NB4 (cell line): Measurements from ENCODE around the gene VDR.

Experiments used
- MYC ChIP-seq: IDR thresholded peaks from 2 replicates; pipeline ENCODE4 v1.6.1; 2011; ENCODE audit warnings: low read depth, low read length
- POLR2A ChIP-seq: IDR thresholded peaks from 2 replicates; pipeline ENCODE4 v1.6.1; 2011; ENCODE audit warnings: mild to moderate bottlenecking; ENCODE audit not compliant: insufficient read length; ENCODE audit errors: extremely low read depth
- TF ChIP-seq, protein P1 (sequence below): IDR thresholded peaks from one replicate; pipeline ENCODE4 v1.5.1; 2012; ENCODE audit warnings: low read depth, low read length
- TF ChIP-seq, protein P2 (sequence below): IDR thresholded peaks from 2 replicates; pipeline ENCODE4 v1.6.1; 2011; ENCODE audit warnings: low read depth, low read length

DNA sequence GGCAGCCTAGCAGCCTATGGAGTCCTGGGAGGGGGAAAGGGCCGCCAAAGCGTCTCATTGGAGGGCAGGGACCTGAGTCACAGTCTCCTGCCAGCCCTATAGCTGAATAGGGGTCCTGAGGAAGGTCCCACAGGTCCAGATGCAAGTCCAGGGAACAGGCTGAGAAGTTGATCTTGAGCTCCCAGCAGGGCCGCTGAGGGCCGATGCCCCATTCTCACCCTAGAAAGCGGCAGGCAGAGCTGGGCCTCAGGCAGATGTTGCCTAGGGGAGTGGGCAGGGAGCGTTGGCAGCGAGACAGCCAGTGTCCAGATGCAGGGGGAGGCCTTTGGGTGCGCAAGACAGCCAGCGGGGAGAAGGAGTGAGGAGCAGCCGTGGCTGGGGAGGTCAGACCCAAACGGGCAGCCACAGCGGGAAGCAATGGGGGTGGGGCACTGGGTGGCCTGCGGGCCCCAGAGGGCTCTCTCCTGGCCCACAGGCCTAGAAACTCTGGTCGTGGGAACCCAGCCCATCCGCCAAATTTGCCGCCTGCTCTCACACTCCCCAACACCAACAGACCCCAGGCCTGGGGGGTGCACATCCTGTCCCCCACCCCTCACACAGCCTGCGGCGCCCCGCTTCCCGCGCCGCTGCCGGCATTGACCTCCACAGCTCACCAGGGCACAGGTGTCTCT, 86.2 kb downstream of the VDR start:
- TF ChIP-seq, protein P1, sequence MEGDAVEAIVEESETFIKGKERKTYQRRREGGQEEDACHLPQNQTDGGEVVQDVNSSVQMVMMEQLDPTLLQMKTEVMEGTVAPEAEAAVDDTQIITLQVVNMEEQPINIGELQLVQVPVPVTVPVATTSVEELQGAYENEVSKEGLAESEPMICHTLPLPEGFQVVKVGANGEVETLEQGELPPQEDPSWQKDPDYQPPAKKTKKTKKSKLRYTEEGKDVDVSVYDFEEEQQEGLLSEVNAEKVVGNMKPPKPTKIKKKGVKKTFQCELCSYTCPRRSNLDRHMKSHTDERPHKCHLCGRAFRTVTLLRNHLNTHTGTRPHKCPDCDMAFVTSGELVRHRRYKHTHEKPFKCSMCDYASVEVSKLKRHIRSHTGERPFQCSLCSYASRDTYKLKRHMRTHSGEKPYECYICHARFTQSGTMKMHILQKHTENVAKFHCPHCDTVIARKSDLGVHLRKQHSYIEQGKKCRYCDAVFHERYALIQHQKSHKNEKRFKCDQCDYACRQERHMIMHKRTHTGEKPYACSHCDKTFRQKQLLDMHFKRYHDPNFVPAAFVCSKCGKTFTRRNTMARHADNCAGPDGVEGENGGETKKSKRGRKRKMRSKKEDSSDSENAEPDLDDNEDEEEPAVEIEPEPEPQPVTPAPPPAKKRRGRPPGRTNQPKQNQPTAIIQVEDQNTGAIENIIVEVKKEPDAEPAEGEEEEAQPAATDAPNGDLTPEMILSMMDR: no peak
- no peak for TF ChIP-seq POLR2A
- no peak for TF ChIP-seq MYC
- TF ChIP-seq, protein P2, sequence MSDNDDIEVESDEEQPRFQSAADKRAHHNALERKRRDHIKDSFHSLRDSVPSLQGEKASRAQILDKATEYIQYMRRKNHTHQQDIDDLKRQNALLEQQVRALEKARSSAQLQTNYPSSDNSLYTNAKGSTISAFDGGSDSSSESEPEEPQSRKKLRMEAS: no peak
